HG02885 (cell line): ENCODE results near the gene ALPK3.
A peak's percentile ranks its signal among the peaks of the same experiment; 100 is the strongest.

Source experiments
- ATAC-seq: cut with Tn5 transposase; IDR thresholded peaks from one replicate; pipeline ENCODE4 v1.9.1; 2021; ENCODE audit warnings: mild to moderate bottlenecking; ENCODE audit not compliant: unreplicated experiment, poor library complexity

ALPK3 gene

DNA sequence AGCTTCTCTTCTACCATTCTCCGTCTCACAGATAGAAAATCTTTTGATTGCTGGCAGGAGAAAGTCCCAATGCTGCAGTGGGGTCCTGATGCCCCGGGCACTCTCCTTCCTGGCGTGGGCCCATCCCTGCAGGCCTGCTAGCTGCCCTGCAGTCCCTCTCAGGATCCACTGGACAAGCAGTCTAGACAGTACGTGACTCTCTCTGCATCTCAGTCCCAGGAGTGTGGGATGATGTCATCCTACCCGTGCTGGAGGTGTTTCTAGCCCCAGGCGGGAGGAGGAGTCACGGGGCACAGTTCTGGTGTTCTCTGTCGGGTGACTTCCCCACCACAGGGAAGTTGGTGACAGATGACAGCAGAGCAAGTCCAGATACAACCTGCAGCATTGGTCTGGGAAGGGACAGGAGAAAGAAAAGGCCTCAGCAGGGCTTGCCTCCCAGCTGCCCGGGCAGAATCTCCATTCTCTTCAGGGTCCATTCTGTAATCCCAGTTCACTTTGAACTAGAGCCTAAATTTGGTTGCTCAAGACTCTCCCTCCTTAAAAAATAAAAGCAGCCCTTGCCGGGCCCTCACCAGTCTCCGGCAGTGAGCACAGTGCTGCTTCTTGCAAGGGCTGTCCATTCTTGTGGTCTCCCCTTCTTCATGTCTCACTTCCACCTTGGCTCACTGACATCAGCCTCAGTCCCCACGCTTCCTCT is 97.9 kb downstream of the ALPK3 start:
- ATAC-seq: peak; percentile 98

GRCh38 chr15:84915606-84915958 is 98.4 kb downstream of the ALPK3 start:
- ATAC-seq: no peak

DNA sequence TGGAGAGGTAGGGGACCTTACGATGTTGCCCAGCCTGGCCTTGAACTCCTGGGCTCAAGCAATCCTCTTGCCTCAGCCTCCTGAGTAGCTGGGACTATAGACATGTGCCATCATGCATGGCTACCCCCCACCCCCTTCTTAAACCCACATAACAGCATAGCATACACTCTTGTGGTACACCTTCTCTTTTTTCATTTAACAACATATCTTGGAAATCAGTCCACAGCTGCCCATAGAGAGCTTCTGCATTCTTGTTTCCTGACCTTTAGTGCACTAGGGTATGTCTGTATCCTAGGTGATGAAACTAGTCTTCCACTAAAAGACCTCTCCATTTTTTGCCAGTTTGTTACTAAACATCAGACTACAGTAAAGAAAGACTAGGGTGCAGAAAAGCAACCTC is 100.3 kb downstream of the ALPK3 start:
- no peak for ATAC-seq

GRCh38 chr15:84919106-84919667 is 102.0 kb downstream of the ALPK3 start:
- ATAC-seq: no peak

GRCh38 chr15:84921121-84921520 is 104.0 kb downstream of the ALPK3 start:
- no peak for ATAC-seq

DNA sequence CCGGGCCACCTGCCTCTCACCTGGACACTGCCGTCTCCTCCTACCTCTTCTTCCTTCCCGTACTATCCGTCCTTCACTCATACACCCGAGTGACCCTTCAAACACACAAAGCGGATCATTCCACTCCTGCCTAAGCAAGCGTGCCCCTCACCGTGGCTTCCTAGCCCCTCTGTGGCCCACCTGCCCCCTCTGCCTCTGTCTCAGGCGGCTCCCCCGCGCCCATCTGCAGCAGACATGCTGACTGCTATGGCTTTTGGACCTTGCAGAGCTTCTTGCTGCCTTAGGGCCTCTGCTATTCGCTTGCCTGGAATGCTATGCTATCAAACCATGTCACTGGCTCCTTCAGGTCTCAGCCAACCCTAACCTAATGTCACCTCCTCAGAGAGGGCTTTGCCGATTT is 105.4 kb downstream of the ALPK3 start:
- no peak for ATAC-seq
